Mesodermal cell (in vitro differentiated cells): ENCODE data around the gene SDK2.

ENCODE experiments used
- H3K27ac ChIP-seq: 2 replicates; pipeline ENCODE4 v1.7.0; 2013; ENCODE audit warnings: mild to moderate bottlenecking, low read depth, low read length, moderate library complexity; ENCODE audit not compliant: severe bottlenecking
- H3K36me3 ChIP-seq: 2 replicates; pipeline ENCODE4 v1.7.1; 2013; ENCODE audit warnings: mild to moderate bottlenecking, low read length, moderate library complexity; ENCODE audit not compliant: control insufficient read depth, insufficient read depth
- H3K4me1 ChIP-seq: one replicate; pipeline ENCODE4 v1.7.1; 2013; ENCODE audit warnings: mild to moderate bottlenecking, low read length; ENCODE audit not compliant: insufficient read depth, control insufficient read depth, poor library complexity, severe bottlenecking
- H3K4me3 ChIP-seq: 2 replicates; pipeline ENCODE4 v1.7.0; 2013; ENCODE audit warnings: low read length, control low read depth, mild to moderate bottlenecking; ENCODE audit not compliant: insufficient read depth, poor library complexity, severe bottlenecking; ENCODE audit errors: extremely low read depth
- H3K9me3 ChIP-seq: 2 replicates; pipeline ENCODE4 v1.7.1; 2013; ENCODE audit warnings: mild to moderate bottlenecking, low read length, moderate library complexity; ENCODE audit not compliant: control insufficient read depth
- WGBS, 2 experiments: methylation state at CpG; one replicate each; pipeline ENCODE4 v1.1.5; 2013; ENCODE audit warnings: missing lambda C conversion rate in 2 of 2; ENCODE audit not compliant: insufficient coverage in 2 of 2; 5-methylcytosine and 5-hydroxymethylcytosine counted together

The SDK2 gene

DNA sequence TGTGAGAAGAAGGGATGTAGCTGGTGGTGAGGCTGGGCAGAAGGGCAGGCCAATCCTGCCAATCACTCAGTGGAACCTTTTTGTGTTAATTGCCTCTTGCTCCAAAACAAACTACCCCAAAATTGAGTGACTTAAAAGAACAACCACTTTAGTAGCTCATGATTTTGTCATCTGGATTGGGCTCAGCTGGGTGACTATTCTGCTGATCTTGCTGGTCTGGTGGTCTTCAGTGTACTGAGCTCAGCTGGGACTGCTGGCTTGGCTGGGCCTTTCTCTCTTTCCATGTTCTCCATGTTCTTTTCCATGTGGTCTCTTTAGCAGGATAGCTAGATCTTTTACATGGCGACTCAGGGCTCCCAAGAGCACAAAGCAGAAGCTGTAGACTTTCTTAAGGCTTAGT is 37.7 kb upstream of the SDK2 start:
- no peaks in the 10 kb centered on the region for H3K4me1 ChIP-seq
- no peak overlapping the region for H3K4me3 ChIP-seq
- no peak overlapping the region for H3K27ac ChIP-seq
- WGBS, 2 experiments: 80 to 83% methylated on average over 1 of the region's 1 CpG
- no peaks in the 10 kb centered on the region for H3K9me3 ChIP-seq
- no peaks in the 10 kb centered on the region for H3K36me3 ChIP-seq

DNA sequence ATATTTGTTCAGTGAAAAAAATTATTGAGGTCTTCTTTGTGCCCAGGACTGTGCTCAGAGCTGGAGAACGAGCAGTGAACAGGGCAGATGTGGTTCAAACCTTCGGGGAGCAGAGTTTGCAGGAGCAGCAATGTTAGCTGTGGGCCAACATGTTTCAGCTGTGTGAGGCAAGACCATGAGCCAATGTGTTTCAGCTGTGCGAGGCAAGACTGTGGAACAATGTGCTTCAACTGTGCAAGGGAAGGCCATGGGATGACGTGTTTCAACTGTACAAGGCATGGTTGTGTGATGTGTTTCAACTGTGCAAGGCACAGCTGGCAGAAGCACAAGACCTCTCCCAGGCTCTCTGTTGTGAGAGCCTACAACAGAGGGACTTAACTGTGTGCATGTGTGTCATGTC is 35.2 kb upstream of the SDK2 start:
- no peaks in the 10 kb centered on the region for H3K36me3 ChIP-seq
- H3K9me3 ChIP-seq: no peaks in the 10 kb centered on the region
- H3K27ac ChIP-seq: no peak overlapping the region
- no peak overlapping the region for H3K4me3 ChIP-seq
- H3K4me1 ChIP-seq: no peaks in the 10 kb centered on the region
- 80 to 83% methylated on average over 3 to 4 of the region's 4 CpGs for WGBS, 2 experiments

DNA sequence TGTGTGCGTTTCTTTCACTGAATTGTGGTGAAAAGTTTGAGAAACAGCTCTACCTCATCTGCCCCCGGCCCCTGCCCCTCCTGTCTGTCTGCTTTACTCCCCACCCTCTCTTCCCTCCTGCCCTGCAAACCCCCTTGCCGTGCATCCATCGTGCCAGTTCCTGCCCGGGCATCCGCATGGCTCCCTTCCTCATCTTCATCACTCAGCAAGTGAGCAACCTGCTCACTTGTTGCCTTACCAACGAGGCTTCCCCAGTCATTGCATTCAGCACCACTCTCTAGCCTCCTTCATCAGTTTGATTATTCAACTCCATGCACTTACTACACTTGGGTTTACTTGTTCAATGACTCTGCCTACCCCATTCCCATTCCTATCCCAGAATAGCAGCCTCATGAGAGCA is 34.8 kb upstream of the SDK2 start:
- H3K4me3 ChIP-seq: no peak overlapping the region
- H3K4me1 ChIP-seq: no peaks in the 10 kb centered on the region
- WGBS, 2 experiments: 80 to 87% methylated on average over 4 to 6 of the region's 7 CpGs
- H3K36me3 ChIP-seq: no peaks in the 10 kb centered on the region
- H3K27ac ChIP-seq: no peak overlapping the region
- no peaks in the 10 kb centered on the region for H3K9me3 ChIP-seq

DNA sequence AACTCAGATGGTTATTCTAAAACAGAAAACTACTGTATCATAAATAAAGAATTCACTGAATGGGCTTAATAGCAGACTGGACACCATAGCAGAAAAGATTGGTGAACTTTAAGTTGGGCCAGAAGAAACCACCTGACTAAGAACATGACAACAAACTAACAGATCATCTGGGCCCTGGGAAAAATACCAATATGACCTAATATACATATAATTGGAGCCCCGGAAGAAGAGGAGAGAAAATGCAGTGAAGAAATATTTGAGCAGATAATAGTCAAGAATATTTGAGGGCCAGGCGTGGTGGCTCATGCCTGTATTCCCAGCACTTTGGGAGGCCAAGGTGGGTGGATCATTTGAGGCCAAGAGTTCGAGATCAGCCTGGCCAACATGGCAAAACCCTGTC is 25.5 kb upstream of the SDK2 start:
- H3K27ac ChIP-seq: no peak overlapping the region
- H3K4me1 ChIP-seq: no peaks in the 10 kb centered on the region
- peaks cover 5% of the 10 kb centered on the region for H3K9me3 ChIP-seq
- 80 to 89% methylated on average over 1 of the region's 3 CpGs for WGBS, 2 experiments
- H3K4me3 ChIP-seq: no peak overlapping the region
- no peaks in the 10 kb centered on the region for H3K36me3 ChIP-seq

DNA sequence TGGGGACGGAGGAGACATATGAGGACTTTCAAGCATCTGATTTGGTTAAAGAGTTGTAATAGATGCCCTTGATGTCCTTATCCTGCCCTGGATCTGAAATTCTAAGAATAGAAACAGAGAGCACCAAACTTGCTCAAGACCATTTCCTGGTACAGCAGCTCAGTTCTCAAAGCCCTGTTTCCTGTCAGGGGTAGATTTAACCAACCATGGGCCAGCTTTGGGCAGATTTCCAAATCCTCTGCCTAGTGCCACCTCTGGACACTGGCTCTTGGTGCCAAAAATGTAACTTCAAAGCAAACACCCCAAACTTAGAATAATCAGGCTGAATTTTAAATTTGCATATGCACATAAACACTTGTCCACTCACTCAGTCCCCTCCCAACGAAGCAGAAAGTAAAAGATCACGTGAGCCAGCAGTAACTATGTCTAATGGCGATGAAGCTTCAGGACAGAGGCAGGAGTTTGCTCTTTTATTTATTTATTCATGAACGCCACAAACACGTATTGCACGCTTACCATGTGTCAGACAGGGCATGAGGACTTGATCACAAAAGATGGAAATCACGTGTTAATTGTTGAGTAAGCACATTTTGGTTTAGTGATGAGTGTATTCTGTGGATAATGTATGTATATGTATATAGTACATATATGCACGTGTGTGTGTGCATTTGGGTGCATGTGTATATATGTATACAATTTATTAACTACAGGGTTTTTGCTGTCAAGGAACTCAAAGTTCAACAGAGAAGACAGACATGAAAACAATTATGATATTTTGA is 23.1 kb upstream of the SDK2 start:
- H3K27ac ChIP-seq: no peak overlapping the region
- peaks cover 5% of the 10 kb centered on the region for H3K9me3 ChIP-seq
- H3K36me3 ChIP-seq: no peaks in the 10 kb centered on the region
- whole genome bisulfite sequencing, 2 experiments: 84 to 89% methylated on average over 7 to 8 of the region's 9 CpGs
- H3K4me3 ChIP-seq: no peak overlapping the region
- H3K4me1 ChIP-seq: no peaks in the 10 kb centered on the region

DNA sequence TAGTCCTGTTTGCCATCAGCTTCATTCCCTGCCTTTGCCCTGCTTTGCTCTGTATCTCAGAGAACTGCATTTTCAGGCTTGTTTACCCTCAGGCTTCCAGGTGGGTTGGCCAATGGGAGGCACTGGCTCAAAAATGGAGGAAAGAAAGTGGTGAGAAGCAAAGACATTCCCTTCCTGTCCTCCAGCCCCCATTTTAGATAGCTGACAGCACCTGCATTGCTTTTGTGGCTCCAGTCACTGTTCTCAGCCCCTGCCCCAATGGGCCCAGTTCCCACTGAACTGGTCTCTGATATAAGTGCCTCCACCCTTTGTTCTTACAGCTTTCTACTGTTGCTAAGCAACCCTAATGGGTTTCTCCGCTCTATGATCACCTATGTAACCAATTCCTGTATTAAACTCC is 19.4 kb upstream of the SDK2 start:
- Histone ChIP-seq H3K9me3 (no peaks in the 10 kb centered on the region), H3K27ac (no peak overlapping the region), H3K4me1 (no peaks in the 10 kb centered on the region), H3K36me3 (no peaks in the 10 kb centered on the region), H3K4me3 (no peak overlapping the region)
- WGBS, 2 experiments: 50 to 67% methylated on average over 1 of the region's 1 CpG

DNA sequence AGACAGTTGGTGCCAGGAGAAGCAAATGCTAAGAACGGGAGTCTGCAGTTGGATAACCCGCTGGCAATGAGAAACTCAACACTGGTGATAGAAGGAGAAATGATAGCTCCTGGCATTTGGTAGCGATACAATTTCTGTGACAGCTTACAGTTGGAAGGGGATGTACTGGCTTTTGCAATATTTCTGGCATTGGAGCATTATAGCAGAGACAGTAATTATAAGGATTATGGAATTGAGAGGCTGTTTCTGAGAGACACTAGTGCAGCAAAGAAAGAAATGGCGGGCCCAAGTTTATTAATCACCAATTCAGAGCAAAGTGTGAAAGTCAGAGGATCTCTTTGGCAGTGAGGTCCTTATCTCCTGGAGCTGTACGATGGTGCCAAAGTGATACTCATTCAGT is 16.1 kb upstream of the SDK2 start:
- no peaks in the 10 kb centered on the region for H3K4me1 ChIP-seq
- H3K9me3 ChIP-seq: no peaks in the 10 kb centered on the region
- no peak overlapping the region for H3K27ac ChIP-seq
- no peak overlapping the region for H3K4me3 ChIP-seq
- WGBS, 2 experiments: 80 to 88% methylated on average over 5 of the region's 5 CpGs
- no peaks in the 10 kb centered on the region for H3K36me3 ChIP-seq

DNA sequence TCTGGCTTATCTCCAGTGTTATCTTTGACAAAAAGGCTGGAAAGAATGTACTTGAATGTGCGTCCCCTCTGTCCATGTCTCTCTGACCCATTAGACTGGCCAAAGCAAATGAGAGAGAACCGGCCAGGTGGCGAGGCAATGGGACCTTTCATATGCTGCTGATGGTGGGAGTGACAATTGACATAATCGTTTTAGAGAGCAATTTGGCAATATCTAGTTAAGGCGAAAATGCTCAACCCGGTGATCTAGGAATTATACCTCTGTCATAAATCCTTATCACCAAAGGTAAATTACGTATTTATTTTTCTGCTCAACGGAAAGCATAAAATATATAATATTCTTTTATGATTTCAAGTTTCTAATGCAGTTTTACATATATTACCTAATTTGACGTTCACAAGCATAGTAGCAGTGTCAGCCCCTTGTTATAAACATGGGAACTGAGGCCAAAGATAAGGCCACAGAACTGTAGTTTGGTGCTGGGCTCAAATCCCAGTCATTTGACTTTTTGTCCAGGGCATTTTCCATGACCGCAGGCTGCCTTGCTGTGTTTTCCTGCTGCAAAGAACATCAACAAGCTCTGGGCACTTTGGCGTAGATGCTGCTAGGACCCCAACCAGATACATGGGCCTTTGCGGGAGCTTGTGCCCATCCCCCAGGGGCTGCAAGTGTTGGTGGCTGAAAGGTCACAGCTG is 14.7 kb upstream of the SDK2 start:
- Histone ChIP-seq H3K4me1 (no peaks in the 10 kb centered on the region), H3K36me3 (no peaks in the 10 kb centered on the region), H3K4me3 (no peak overlapping the region), H3K9me3 (no peaks in the 10 kb centered on the region), H3K27ac (no peak overlapping the region)
- WGBS, 2 experiments: 89 to 93% methylated on average over 7 to 8 of the region's 12 CpGs

DNA sequence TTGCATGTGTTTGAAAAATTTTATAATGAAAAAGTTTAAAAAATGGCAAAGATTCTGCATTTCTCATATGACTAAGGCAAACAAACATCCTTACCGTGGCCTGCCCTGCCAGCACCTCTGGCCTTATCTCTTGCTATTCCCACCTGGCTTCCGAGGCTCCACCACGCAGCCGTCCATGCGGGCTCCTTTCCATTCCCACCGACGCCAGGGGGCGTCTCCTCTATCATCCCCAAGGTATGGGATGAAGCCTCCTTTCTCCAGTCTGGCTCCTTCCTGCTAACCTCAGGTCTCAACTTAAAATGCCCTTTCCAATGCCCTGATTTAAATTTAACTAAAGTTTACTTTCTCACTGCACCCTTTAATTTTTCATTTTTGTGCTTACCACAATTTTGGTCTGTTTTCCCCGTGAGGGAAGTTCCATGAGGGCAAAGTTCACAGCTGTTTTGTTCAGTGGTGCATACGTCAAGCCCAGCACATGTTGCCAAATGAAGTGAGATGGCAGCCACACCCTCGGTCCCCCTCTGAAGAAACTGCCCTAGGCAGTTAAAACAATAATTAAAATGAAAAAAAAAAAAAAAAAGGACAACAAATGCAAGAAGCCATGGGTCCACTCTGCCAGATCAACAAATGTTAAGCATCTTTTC is 13.3 kb upstream of the SDK2 start:
- no peaks in the 10 kb centered on the region for H3K9me3 ChIP-seq
- H3K4me1 ChIP-seq: no peaks in the 10 kb centered on the region
- H3K4me3 ChIP-seq: no peak overlapping the region
- 10 to 21% methylated on average over 2 to 11 of the region's 11 CpGs for WGBS, 2 experiments
- no peaks in the 10 kb centered on the region for H3K36me3 ChIP-seq
- no peak overlapping the region for H3K27ac ChIP-seq

DNA sequence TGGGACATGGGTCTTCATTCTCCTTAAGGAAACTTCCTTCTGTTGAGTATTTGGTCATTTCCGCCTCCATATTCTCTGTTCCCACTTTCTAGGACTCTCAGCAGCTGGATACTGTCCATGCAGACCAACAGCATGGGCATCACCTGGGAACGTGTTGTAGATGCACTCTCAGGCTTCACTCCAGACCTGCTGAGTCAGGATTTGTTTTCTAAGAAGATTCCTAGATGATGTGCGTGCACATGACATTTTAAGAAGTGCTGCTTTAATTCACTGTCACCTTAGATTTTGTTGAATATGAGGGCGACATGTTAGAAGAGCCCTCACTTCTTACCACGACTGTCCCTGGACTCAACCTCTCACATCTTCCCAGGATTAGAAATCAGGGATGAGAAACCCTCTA is 10.0 kb upstream of the SDK2 start:
- H3K9me3 ChIP-seq: no peaks in the 10 kb centered on the region
- no peaks in the 10 kb centered on the region for H3K4me1 ChIP-seq
- H3K27ac ChIP-seq: no peak overlapping the region
- WGBS, 2 experiments: 93 to 94% methylated on average over 5 of the region's 5 CpGs
- H3K4me3 ChIP-seq: no peak overlapping the region
- H3K36me3 ChIP-seq: no peaks in the 10 kb centered on the region

DNA sequence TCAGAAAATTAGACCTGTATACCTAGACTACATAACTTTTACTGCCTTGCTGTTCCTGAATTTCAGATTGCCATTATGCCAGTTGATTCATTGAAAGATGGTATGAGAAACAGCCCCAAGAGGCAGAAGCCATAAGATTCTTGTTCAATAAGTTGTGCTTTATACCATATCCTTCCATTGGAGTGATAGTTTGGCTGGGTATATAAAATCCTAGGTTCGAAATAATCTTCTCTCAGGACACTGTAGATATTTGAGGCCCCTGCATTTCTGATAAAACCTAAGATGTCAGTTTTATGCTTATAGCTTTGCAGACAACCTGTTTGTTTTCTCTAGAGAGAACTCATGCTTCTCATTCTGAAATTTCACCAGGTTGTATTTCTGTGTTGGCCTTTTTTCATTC is 9.6 kb upstream of the SDK2 start:
- Histone ChIP-seq H3K36me3 (no peaks in the 10 kb centered on the region), H3K27ac (no peak overlapping the region), H3K9me3 (no peaks in the 10 kb centered on the region), H3K4me1 (no peaks in the 10 kb centered on the region), H3K4me3 (no peak overlapping the region)
- WGBS, 2 experiments: 100% methylated on average over 1 of the region's 1 CpG; no CpG with 5 or more reads in 1 of the 2 experiments
